Activated CD4-positive, alpha-beta T cell treated with anti-CD3 and anti-CD28 coated beads, Interleukin-10, Interleukin-2, amounts not matched to agents 100 ng/mL and 50 ng/mL, durations not matched to agents 16 hours and 8 hours (primary cell): ENCODE data around the gene HSD3B1.
A peak's percentile ranks its signal among the peaks of the same experiment; 100 is the strongest.

Source experiments
- DNase-seq: peaks from one replicate; pipeline ENCODE4 v3.0.0-alpha.2; 2020

HSD3B1 gene

DNA sequence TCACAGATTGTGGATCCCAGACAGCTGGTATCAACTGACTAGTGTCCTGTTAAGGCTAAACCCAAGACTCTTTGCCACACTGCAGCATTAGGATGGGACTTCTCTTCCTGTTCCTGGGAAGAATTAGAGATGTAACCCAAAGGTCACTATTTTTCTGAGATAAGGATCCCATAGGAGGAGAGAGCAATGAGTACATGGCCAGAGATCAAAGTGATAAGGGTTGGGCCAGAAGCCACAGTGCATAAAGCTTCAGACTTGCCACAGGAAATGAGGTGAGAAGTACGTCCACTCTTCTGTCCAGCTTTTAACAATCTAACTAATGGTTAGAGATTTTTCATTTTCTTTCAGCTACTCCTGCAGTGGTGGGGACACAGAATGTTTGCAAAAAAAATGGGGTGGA lies at the start of gene HSD3B1:
Gene HSD3B1, plus strand, starts transcription at position 270 of the 400 bp plus-strand sequence. CDS start 267 bp downstream, outside the sequence.
- DNase-seq: no peak

- no peak for DNase-seq
These were observed 44.0 kb upstream of the HSD3B1 start for GRCh38 chr1:119462964-119463363.

- DNase-seq: no peak
These were observed 43.4 kb upstream of the HSD3B1 start for GRCh38 chr1:119463569-119463968.

GRCh38 chr1:119466445-119466844 lies 40.6 kb upstream of the HSD3B1 start:
- DNase-seq: no peak

DNA sequence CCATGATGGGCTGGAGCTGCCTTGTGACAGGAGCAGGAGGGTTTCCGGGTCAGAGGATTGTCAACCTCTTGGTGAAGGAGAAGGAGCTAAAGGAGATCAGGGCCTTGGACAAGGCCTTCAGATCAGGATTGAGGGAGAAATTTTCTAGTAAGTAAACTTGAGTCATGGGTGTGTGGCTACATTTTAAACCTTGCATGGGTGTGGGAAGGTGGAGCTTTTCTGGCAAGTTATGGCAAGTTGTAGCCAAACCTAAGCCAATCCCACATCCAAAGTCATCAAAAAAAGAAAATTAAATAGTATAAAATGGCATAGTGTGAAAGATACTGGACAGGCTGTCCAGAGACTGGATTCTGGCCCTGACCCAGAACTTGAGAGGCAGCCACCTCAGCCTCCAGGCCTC lies 39.8 kb upstream of the HSD3B1 start:
- DNase-seq: no peak

GRCh38 chr1:119467857-119468668 lies 38.9 kb upstream of the HSD3B1 start:
- no peak for DNase-seq

GRCh38 chr1:119469741-119470140 lies 37.3 kb upstream of the HSD3B1 start:
- DNase-seq: no peak

DNA sequence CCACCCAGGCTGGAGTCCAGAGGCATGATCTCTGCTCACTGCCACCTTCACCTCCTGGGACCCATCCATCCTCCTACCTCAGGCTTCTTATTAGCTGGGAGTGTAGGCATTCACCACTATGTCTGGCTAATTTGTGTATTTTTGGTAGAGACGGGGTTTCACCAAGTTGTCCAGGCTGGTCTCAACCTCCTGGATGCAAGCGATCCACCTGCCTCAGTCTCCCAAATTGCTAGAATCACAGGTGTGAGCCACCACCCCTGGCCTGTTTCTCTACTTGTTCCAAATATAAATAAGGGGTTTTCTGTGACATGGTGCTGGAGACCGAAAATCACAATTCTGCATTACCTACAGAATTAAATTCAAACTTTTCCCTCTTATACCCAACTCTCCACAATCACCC lies 36.6 kb upstream of the HSD3B1 start:
- DNase-seq: no peak

GRCh38 chr1:119470958-119471357 lies 36.1 kb upstream of the HSD3B1 start:
- no peak for DNase-seq

DNA sequence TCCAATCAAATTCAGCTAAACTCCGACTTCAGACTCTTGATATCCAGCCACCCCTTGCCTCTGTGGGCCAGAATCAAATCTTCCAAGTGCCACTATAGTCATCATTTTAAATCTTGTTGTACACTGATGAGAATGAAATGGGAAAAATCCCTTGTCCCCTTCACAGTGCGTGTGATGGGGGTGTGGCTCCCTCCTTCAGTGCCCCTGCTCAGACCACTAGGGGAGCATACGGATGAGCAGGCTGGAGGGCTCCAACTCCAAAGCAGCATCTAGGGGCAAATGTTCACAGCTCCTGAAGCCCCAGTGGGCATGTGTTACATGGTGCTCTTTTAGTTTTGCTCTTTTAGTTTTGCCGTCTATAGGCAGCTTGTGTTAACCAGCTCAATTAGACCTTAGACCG lies 35.4 kb upstream of the HSD3B1 start:
- no peak for DNase-seq

GRCh38 chr1:119472080-119472818 lies 34.8 kb upstream of the HSD3B1 start:
- no peak for DNase-seq

DNA sequence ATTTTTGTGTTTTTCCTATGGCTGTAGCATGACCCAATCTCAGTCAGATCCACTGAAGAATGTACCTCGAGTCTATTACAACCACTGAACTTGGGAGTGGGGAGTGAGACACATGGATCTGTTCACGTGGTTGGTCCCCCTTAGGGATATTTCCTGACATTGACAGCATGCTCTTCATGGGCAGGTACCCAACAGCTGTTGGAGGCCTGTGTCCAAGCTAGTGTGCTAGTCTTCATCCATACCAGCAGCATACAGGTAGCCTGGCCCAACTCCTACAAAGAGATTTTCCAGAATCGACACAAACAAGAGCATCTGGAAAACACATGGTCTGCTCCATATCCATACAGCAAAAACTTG lies 34.2 kb upstream of the HSD3B1 start:
- no peak for DNase-seq

DNA sequence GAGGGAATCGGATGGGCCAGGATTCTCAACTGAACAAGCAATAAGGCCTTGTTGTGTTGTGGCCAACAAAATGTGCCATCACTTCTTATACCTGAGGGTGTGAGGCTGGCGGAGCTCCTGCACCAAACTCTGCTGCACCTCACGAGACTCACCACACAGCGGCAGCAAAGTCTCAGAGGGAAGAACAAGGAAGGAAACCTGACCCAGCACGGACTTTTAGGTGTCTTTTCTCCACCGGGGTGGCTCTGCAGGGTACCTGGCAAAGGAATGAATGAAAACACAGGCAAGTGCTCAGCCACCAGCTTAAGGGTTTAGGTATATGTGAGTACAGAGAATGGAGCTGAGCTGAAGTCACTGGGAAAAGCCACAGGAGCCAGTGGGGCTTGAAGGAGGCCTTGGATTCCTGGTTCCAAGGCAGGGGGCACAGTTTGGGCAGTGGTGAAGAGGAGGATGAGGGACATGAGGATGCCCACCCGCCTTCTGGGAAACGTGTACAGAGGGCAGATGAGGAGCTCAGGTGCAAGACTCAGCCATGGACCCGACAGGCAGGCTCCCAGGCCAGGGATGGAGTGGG lies 31.1 kb upstream of the HSD3B1 start:
- DNase-seq: peak; percentile 45

DNA sequence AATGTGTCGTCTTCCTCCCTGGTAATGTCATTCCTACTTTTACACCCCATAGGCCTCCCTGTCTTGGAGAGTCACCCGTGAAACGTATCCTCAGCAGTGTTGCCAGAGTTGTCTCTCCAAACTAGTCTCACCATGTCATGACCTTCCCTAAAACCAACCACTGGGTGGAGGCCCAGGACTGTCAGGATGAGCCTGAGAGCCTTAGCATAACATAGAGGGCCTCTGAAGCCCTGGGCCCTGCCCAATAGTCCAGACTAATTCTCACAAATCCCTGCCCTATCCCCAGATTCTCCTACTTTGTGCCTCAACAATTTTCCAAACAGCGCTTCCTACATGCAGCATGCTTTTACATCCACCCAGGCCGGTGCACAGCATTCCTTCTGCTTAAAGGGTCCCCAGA lies 29.3 kb upstream of the HSD3B1 start:
- no peak for DNase-seq

DNA sequence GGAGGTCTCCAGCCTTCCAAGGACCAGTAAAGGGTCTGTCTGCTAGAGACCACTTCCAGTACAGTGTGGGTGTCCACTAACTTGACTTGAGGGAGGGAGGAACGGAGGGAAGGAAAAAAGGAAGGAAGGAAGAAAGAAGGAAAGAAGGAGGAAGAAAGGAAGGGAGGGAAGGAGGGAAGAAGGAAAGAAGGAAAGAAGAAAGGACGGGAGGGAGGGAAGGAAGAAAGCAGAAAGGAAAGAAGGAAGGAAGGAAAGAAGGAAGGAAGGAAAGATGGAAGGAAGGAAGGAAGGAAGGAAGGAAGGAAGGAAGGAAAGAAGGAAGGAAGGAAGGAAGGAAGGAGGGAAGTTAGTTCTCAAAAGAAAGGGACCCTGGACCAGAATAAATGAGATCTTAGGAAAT lies 26.8 kb upstream of the HSD3B1 start:
- DNase-seq: no peak

GRCh38 chr1:119481951-119482350 lies 25.1 kb upstream of the HSD3B1 start:
- no peak for DNase-seq

DNA sequence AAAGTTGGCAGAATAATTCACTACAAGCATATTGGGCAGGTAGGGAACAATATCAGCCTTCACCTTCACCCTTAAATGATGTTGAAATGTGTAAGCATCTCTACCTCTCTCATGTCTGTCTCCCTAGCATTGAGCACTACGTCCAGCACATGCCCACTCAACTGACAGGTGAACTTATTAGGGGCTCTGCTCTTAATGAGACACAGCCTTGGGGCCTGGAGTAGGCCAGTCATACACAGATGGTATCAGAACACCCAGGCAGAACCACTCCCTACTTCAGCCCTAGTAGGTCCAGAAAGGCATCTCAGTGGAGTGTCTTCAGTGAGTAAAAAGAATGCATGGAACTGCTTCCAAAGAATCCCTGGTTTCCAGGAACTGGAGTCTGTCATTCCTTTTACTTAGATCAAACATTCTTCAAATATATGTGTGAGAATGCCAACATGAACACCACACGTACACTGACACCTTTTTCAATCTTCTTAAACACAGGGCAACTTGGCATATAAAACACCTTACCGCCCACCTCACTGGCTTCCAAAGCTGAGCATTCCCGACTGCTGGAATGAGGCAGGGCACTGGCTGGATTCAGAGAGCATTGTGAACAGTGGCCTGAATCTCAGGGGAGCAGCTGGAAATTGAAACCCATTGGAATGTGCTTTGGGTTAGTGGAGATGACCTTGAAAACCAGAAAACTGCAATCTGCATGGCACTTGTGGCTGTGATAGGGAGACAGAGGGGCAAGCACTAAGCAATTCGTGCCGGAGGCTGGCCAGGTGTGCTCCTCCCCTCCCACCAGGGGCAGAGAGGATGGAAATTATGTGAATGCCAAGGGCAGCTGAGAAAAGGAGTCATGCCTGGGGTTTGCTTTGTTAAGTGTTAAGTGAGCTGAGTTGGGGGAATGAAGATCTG lies 24.2 kb upstream of the HSD3B1 start:
- no peak for DNase-seq

DNA sequence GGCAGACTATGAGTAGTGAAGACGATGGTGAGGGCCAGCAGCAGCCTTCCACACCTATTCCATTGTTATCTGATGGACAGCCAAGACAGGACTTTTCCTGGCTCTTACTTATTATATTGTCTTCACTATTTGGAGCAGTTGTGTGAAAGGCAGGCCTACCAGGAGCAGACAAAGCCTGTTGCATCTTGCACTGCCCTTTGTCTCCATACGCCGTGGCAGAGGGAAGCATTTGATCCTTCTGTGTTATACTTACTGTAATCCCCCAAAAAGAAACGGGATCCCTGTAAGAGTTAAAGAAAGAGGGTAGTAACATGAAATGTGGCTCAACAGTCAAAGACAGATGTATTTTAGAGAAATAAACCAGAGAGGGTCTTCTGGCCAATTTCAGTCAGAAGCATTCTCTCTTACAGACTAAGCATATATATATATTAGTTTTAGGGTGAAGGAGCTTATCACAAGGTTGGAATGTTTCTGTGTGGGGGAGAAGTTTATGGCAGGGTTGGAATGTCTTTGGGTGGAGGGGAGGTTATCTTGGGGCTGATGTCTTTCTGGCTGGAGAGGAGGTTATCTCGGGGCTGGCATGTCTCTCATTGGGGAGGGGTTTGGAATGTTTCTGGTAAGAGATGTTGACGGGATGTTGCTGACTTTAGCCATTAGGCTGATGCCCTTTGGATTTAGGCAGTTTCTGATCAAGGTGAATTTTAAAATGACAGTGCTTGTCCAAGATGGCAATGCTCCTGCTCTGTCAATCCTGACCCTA lies 23.4 kb upstream of the HSD3B1 start:
- DNase-seq: no peak

DNA sequence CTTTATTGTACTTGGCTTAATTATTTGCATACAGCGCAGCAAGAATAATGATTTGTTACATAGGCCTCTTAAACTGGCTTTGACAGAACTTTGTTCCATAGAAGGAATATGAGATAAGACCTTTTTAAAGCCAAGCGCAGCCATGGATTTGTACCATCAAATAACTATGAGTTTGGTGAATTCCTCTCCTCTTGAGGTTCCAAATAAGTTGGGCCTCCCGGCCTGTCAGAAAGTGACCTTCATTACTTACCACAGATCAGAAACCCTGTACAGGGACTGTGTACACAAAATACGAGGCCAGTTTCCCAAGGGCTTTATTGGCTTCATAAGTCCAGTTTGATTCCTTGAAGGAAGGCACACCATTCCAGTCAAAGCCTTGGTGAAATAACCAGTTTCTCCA lies 21.8 kb upstream of the HSD3B1 start:
- DNase-seq: no peak

GRCh38 chr1:119488216-119488615 lies 18.8 kb upstream of the HSD3B1 start:
- no peak for DNase-seq

DNA sequence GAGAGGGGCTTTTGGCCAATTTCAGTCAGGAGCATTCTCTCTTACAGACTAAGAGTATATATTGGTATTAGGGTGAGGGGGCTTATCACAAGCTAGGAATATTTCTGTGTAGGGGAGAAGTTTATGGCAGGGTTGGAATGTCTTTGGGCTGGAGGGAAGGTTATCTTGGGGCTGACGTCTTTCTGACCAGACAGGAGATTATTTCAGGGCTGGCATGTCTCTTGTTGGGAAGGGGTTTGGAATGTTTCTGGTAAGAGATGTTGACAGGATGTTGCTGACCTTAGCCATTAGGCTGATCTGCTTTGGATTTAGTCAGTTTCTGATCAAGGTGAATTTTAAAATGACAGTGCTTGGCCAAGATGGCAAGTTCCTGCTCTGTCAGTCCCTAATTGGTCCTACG lies 17.8 kb upstream of the HSD3B1 start:
- no peak for DNase-seq

- no peak for DNase-seq
These were observed 16.1 kb upstream of the HSD3B1 start for GRCh38 chr1:119490925-119491324.
